Liver (tissue), 9 donors: ENCODE results near the gene PPARD. TPM values are rescaled to one million over a fixed set of nuclear protein-coding genes. Genes with fewer than 3 reads are reported as not detected.

ENCODE experiments used
- DNase-seq: peaks from one replicate; pipeline ENCODE4 v3.0.0-alpha.2; 2017; ENCODE audit warnings: low spot score
- H3K27ac ChIP-seq, 2 donors: one replicate each; pipeline ENCODE4 v1.7.0; 2013; ENCODE audit warnings: inconsistent platforms in 2 of 2, low read length in 2 of 2, control low read depth in 1 of 2, low read depth in 1 of 2, mild to moderate bottlenecking in 1 of 2
- H3K27me3 ChIP-seq, 4 donors: one replicate each; pipeline versions ENCODE4 v1.6.1 to v1.7.0; 2013; ENCODE audit warnings: low read length in 3 of 4, inconsistent platforms in 1 of 4, mild to moderate bottlenecking in 1 of 4, moderate library complexity in 1 of 4; ENCODE audit not compliant: control insufficient read depth in 4 of 4, insufficient read depth in 4 of 4
- H3K36me3 ChIP-seq, 4 donors: one replicate each; pipeline versions ENCODE4 v1.6.1 to v1.7.0; 2013; ENCODE audit warnings: low read length in 3 of 4, mild to moderate bottlenecking in 3 of 4, low read depth in 1 of 4, moderate library complexity in 1 of 4; ENCODE audit not compliant: control insufficient read depth in 4 of 4, insufficient read depth in 3 of 4
- H3K4me1 ChIP-seq, 4 donors: one replicate each; pipeline versions ENCODE4 v1.6.1 to v1.7.0; 2013; ENCODE audit warnings: low read length in 3 of 4, mild to moderate bottlenecking in 3 of 4, moderate library complexity in 1 of 4; ENCODE audit not compliant: control insufficient read depth in 4 of 4, insufficient read depth in 4 of 4
- H3K4me3 ChIP-seq, 3 donors: one replicate each; pipeline versions ENCODE4 v1.6.1 to v1.7.0; 2013; ENCODE audit warnings: low read length in 3 of 3, control low read depth in 1 of 3, low read depth in 1 of 3, mild to moderate bottlenecking in 1 of 3
- H3K9ac ChIP-seq, 2 donors: one replicate each; pipeline ENCODE4 v1.7.0; 2013; ENCODE audit warnings: low read length in 2 of 2, mild to moderate bottlenecking in 2 of 2, moderate library complexity in 2 of 2, control low read depth in 1 of 2, low read depth in 1 of 2
- H3K9me3 ChIP-seq, 4 donors: one replicate each; pipeline versions ENCODE4 v1.6.1 to v1.7.0; 2013; ENCODE audit warnings: low read length in 3 of 4; ENCODE audit not compliant: control insufficient read depth in 4 of 4
- ATF3 ChIP-seq: IDR thresholded peaks from 2 replicates; pipeline ENCODE4 v1.6.1; 2016; ENCODE audit warnings: antibody characterized with exemption
- CTCF ChIP-seq: fragments of 150-350 bp; IDR thresholded peaks from 2 replicates; pipeline ENCODE4 v1.5.1; 2017; ENCODE audit warnings: improper control_type of control experiment, low read depth, low read length; ENCODE audit not compliant: missing input control
- EGR1 ChIP-seq, 2 donors: IDR thresholded peaks; 2 replicates each; pipeline ENCODE4 v1.6.1; 2016 to 2018; ENCODE audit warnings: antibody characterized with exemption in 2 of 2, low read depth in 2 of 2
- FOXA1 ChIP-seq: IDR thresholded peaks from 2 replicates; pipeline ENCODE4 v1.6.1; 2016; ENCODE audit warnings: antibody characterized with exemption
- FOXA2 ChIP-seq: IDR thresholded peaks from 2 replicates; pipeline ENCODE4 v1.6.1; 2016; ENCODE audit warnings: antibody characterized with exemption
- GABPA ChIP-seq, 2 donors: IDR thresholded peaks in 1 of 2; conservative IDR thresholded peaks in 1 of 2; 2 replicates each; pipeline ENCODE4 v1.6.1; 2016; ENCODE audit warnings: antibody characterized with exemption in 2 of 2, mild to moderate bottlenecking in 1 of 2, moderate library complexity in 1 of 2
- HNF4A ChIP-seq, 2 donors: conservative IDR thresholded peaks; 2 replicates each; pipeline ENCODE4 v1.6.1; 2016; ENCODE audit warnings: antibody characterized with exemption in 2 of 2, mild to moderate bottlenecking in 2 of 2
- HNF4G ChIP-seq: IDR thresholded peaks from 2 replicates; pipeline ENCODE4 v1.6.1; 2016; ENCODE audit warnings: antibody characterized with exemption
- JUND ChIP-seq, 2 donors: IDR thresholded peaks; 2 replicates each; pipeline ENCODE4 v1.6.1; 2016; ENCODE audit warnings: antibody characterized with exemption in 2 of 2
- NR2F2 ChIP-seq: IDR thresholded peaks from 2 replicates; pipeline ENCODE4 v1.6.1; 2016; ENCODE audit warnings: antibody characterized with exemption
- RAD21 ChIP-seq, 2 donors: IDR thresholded peaks; 2 replicates each; pipeline ENCODE4 v1.6.1; 2016; ENCODE audit warnings: antibody characterized with exemption in 2 of 2, mild to moderate bottlenecking in 2 of 2
- RXRA ChIP-seq, 2 donors: IDR thresholded peaks; 2 replicates each; pipeline ENCODE4 v1.6.1; 2017 to 2018; ENCODE audit warnings: antibody characterized with exemption in 2 of 2, mild to moderate bottlenecking in 1 of 2
- SP1 ChIP-seq: IDR thresholded peaks from 2 replicates; pipeline ENCODE4 v1.6.1; 2018; ENCODE audit warnings: antibody characterized with exemption, mild to moderate bottlenecking
- TAF1 ChIP-seq: conservative IDR thresholded peaks from 2 replicates; pipeline ENCODE4 v1.6.1; 2016; ENCODE audit warnings: antibody characterized with exemption, mild to moderate bottlenecking
- YY1 ChIP-seq: IDR thresholded peaks from 2 replicates; pipeline ENCODE4 v1.6.1; 2016; ENCODE audit warnings: antibody characterized with exemption, mild to moderate bottlenecking
- WGBS: extraction: QIAGEN DNeasy Blood & Tissue Kit; methylation state at CpG from one replicate; pipeline ENCODE4 v1.1.7; 2013; 5-methylcytosine and 5-hydroxymethylcytosine counted together
- polyA plus RNA-seq, 2 donors: library from polyadenylated mRNA; stranded (reverse) in 1 of 2; unstranded in 1 of 2; fragments of 200-250 nt in 1 of 2; fragments of >200 nt in 1 of 2; fragmentation: Nextera tagmentation in 1 of 2; extraction: Ambion mirVana in 1 of 2; gene quantifications; one replicate each; pipeline versions ENCODE4 v1.2.1 to v1.2.3, GENCODE V29; 2013 to 2015
- total RNA-seq, 2 donors: library from RNA; depleted of rRNA; stranded (reverse); fragments of >200 nt; gene quantifications; one replicate each; pipeline ENCODE4 v1.2.3, GENCODE V29; 2014
- TF ChIP-seq, protein P1 (sequence below): IDR thresholded peaks from 2 replicates; pipeline ENCODE4 v1.6.1; 2016; ENCODE audit warnings: antibody characterized with exemption, mild to moderate bottlenecking
- TF ChIP-seq, protein P2 (sequence below): IDR thresholded peaks from 2 replicates; pipeline ENCODE4 v1.6.1; 2016; ENCODE audit warnings: antibody characterized with exemption
- TF ChIP-seq, protein P3 (sequence below): IDR thresholded peaks from 2 replicates; pipeline ENCODE4 v1.6.1; 2016; ENCODE audit warnings: antibody characterized with exemption
- donor health status: healthy.
- donor health status: healthy.
- donor health status: healthy.
- donor health status: healthy.
- donor health status: healthy.

PPARD gene
- total and polyA plus RNA-seq, 4 donors = 2.1 to 7.8 (median 5.1) TPM

GRCh38 chr6:35371494-35372262 is 29.3 kb downstream of the PPARD start:
- H3K27ac ChIP-seq = peak overlapping the region; percentile 42 to 62

GRCh38 chr6:35372633-35373032 is 30.3 kb downstream of the PPARD start:
- H3K36me3 ChIP-seq = no peaks in the 10 kb centered on the region
- no peak for TF ChIP-seq CTCF
- TF ChIP-seq, protein P1, sequence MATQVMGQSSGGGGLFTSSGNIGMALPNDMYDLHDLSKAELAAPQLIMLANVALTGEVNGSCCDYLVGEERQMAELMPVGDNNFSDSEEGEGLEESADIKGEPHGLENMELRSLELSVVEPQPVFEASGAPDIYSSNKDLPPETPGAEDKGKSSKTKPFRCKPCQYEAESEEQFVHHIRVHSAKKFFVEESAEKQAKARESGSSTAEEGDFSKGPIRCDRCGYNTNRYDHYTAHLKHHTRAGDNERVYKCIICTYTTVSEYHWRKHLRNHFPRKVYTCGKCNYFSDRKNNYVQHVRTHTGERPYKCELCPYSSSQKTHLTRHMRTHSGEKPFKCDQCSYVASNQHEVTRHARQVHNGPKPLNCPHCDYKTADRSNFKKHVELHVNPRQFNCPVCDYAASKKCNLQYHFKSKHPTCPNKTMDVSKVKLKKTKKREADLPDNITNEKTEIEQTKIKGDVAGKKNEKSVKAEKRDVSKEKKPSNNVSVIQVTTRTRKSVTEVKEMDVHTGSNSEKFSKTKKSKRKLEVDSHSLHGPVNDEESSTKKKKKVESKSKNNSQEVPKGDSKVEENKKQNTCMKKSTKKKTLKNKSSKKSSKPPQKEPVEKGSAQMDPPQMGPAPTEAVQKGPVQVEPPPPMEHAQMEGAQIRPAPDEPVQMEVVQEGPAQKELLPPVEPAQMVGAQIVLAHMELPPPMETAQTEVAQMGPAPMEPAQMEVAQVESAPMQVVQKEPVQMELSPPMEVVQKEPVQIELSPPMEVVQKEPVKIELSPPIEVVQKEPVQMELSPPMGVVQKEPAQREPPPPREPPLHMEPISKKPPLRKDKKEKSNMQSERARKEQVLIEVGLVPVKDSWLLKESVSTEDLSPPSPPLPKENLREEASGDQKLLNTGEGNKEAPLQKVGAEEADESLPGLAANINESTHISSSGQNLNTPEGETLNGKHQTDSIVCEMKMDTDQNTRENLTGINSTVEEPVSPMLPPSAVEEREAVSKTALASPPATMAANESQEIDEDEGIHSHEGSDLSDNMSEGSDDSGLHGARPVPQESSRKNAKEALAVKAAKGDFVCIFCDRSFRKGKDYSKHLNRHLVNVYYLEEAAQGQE = no peak
- TF ChIP-seq, protein P2, sequence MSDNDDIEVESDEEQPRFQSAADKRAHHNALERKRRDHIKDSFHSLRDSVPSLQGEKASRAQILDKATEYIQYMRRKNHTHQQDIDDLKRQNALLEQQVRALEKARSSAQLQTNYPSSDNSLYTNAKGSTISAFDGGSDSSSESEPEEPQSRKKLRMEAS = no peak
- TF ChIP-seq HNF4G = no peak
- TF ChIP-seq SP1 = no peak
- no peak for TF ChIP-seq EGR1 (IDR thresholded peaks at IDR 0.05; ENCODE audit: low read depth in 2 of 2)
- TF ChIP-seq YY1 = no peak
- no peak for TF ChIP-seq NR2F2
- no peak for TF ChIP-seq RAD21 (IDR thresholded peaks at IDR 0.05)

More at GRCh38 chr6:35371494-35372262, 29.3 kb downstream of the PPARD start:
- Histone ChIP-seq H3K27me3 (no peaks in the 10 kb centered on the region), H3K4me1 (peaks cover 11 to 22% (median 21%) of the 10 kb centered on the region in 4 donors), H3K9me3 (no peaks in the 10 kb centered on the region), H3K4me3 (no peak overlapping the region), H3K36me3 (no peaks in the 10 kb centered on the region), H3K9ac (peak overlapping the region in 1 of 2 donors; percentile 7)
- WGBS = 62% methylated on average over 8 of the region's 8 CpGs
- TF ChIP-seq FOXA1 (peak; percentile 15), HNF4G (peak; percentile 65), ATF3 (peak; percentile 32), FOXA2 (peak; percentile 45), SP1 (peak; percentile 82), HNF4A (conservative IDR thresholded peaks at IDR 0.05) (peak; percentile 92 to 93), NR2F2 (no peak), JUND (IDR thresholded peaks at IDR 0.05) (peak; percentile 19 to 74), YY1 (no peak), RAD21 (IDR thresholded peaks at IDR 0.05) (peak; percentile 26 to 27), GABPA (IDR thresholded peaks at IDR 0.05 in 1 of 2, conservative IDR thresholded peaks at IDR 0.05 in 1 of 2) (no peak), TAF1 (no peak), RXRA (IDR thresholded peaks at IDR 0.05) (peak; percentile 98)
- TF ChIP-seq, protein P3, sequence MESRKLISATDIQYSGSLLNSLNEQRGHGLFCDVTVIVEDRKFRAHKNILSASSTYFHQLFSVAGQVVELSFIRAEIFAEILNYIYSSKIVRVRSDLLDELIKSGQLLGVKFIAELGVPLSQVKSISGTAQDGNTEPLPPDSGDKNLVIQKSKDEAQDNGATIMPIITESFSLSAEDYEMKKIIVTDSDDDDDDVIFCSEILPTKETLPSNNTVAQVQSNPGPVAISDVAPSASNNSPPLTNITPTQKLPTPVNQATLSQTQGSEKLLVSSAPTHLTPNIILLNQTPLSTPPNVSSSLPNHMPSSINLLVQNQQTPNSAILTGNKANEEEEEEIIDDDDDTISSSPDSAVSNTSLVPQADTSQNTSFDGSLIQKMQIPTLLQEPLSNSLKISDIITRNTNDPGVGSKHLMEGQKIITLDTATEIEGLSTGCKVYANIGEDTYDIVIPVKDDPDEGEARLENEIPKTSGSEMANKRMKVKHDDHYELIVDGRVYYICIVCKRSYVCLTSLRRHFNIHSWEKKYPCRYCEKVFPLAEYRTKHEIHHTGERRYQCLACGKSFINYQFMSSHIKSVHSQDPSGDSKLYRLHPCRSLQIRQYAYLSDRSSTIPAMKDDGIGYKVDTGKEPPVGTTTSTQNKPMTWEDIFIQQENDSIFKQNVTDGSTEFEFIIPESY = no peak
- TF ChIP-seq, protein P1 = peak; percentile 23
- TF ChIP-seq, protein P2 = peak; percentile 19
- DNase-seq = no peak

More at GRCh38 chr6:35372633-35373032, 30.3 kb downstream of the PPARD start:
- no peak overlapping the region for H3K9ac ChIP-seq
- peaks cover 11 to 22% (median 21%) of the 10 kb centered on the region in 4 donors for H3K4me1 ChIP-seq
- H3K27me3 ChIP-seq = no peaks in the 10 kb centered on the region
- H3K9me3 ChIP-seq = no peaks in the 10 kb centered on the region
- H3K27ac ChIP-seq = no peak overlapping the region
- H3K4me3 ChIP-seq = no peak overlapping the region
- DNase-seq = no peak
